K562 (cell line): Measurements from ENCODE around the gene ERICH6. TPM values are rescaled to one million over a fixed set of nuclear protein-coding genes. Genes with fewer than 3 reads are reported as not detected.
A peak's percentile ranks its signal among the peaks of the same experiment; 100 is the strongest.

Experiments used
- ARNT ChIP-seq, 2 experiments: fragments of 450-650 bp; IDR thresholded peaks; 2 replicates each; pipeline ENCODE4 v1.6.1; 2016; ENCODE audit warnings: mild to moderate bottlenecking in 1 of 2
- BRCA1 ChIP-seq, 2 experiments: fragments of 450-650 bp in 1 of 2; sonication (generic) in 1 of 2; formaldehyde crosslinking in 1 of 2; IDR thresholded peaks; 2 replicates each; pipeline versions ENCODE4 v1.5.0 to v1.6.1; 2017 to 2020; ENCODE audit warnings: mild to moderate bottlenecking in 1 of 2, missing genetic modification reagents in 1 of 2
- BRD4 ChIP-seq: fragments of 200-600 bp; sonication (generic); IDR thresholded peaks from 2 replicates; pipeline ENCODE4 v1.6.1; 2017; ENCODE audit warnings: inconsistent platforms
- CBFA2T3 ChIP-seq: fragments of 450-650 bp; IDR thresholded peaks from 2 replicates; pipeline ENCODE4 v1.6.1; 2017
- CBX1 ChIP-seq: sonication (generic); IDR thresholded peaks from 2 replicates; pipeline ENCODE4 v1.6.1; 2016; ENCODE audit warnings: antibody characterized with exemption, low read depth, mild to moderate bottlenecking
- CHD1 ChIP-seq: fragments of 200-600 bp; sonication (generic); IDR thresholded peaks from one replicate; pipeline ENCODE4 v1.6.1; 2012; ENCODE audit warnings: mild to moderate bottlenecking, moderate library complexity, low read length, inconsistent platforms
- CHD2 ChIP-seq: IDR thresholded peaks from 2 replicates; pipeline ENCODE4 v1.6.1; 2011; ENCODE audit warnings: low read depth, low read length
- ETV1 ChIP-seq: fragments of 450-650 bp; conservative IDR thresholded peaks from 2 replicates; pipeline ENCODE4 v1.6.1; 2016; ENCODE audit warnings: missing genetic modification characterization, control low read depth, low read depth, missing compliant biosample characterization
- ETV5 ChIP-seq: sonication (generic); formaldehyde crosslinking; IDR thresholded peaks from 2 replicates; pipeline ENCODE4 v1.4.0; 2020; ENCODE audit warnings: low read depth, mild to moderate bottlenecking, missing genetic modification reagents
- KAT7 ChIP-seq: sonication (generic); formaldehyde crosslinking; IDR thresholded peaks from 2 replicates; pipeline ENCODE4 v1.8.0; 2022; ENCODE audit warnings: missing genetic modification reagents, mild to moderate bottlenecking, borderline replicate concordance
- MEF2A ChIP-seq: IDR thresholded peaks from 2 replicates; pipeline ENCODE4 v1.6.1; 2011; ENCODE audit warnings: low read depth, mild to moderate bottlenecking, low read length, moderate library complexity; ENCODE audit not compliant: control insufficient read depth
- OTX1 ChIP-seq: fragments of 450-650 bp; formaldehyde crosslinking; IDR thresholded peaks from 2 replicates; pipeline ENCODE4 v1.4.0; 2022; ENCODE audit warnings: mild to moderate bottlenecking
- SOX6 ChIP-seq: fragments of 450-650 bp; IDR thresholded peaks from 2 replicates; pipeline ENCODE4 v1.6.1; 2014; ENCODE audit warnings: mild to moderate bottlenecking
- SPI1 ChIP-seq: IDR thresholded peaks from 2 replicates; pipeline ENCODE4 v1.6.1; 2011; ENCODE audit warnings: low read depth, low read length, control low read depth, borderline replicate concordance
- TAF15 ChIP-seq: fragments of 200-400 bp; formaldehyde crosslinking; IDR thresholded peaks from 2 replicates; pipeline ENCODE4 v1.6.1; 2017; ENCODE audit warnings: mild to moderate bottlenecking, low read depth, low read length, moderate library complexity
- YBX1 ChIP-seq: fragments of 450-650 bp; IDR thresholded peaks from 2 replicates; pipeline ENCODE4 v1.7.1; 2016; ENCODE audit warnings: mild to moderate bottlenecking
- ZNF384 ChIP-seq: IDR thresholded peaks from 2 replicates; pipeline ENCODE4 v1.6.1; 2012; ENCODE audit warnings: low read depth, low read length, improper control_type of control experiment
- polyA plus RNA-seq, 8 experiments: library from polyadenylated mRNA; depleted of rRNA in 4 of 8; stranded (reverse) in 5 of 8; unstranded in 3 of 8; fragments of >200 nt; fragmentation: Nextera tagmentation in 2 of 8; fragmentation: Illumina TruSeq in 1 of 8; extraction: Ambion mirVana in 2 of 8; extraction: Trizol in 1 of 8; gene quantifications; 2 replicates each; pipeline versions ENCODE4 v1.2.1 to v1.2.3, GENCODE V29; 2011 to 2014; ENCODE audit warnings: inconsistent platforms in 1 of 8, missing spikeins in 1 of 8
- total RNA-seq, 7 experiments: library from RNA; depleted of rRNA in 6 of 7; stranded (reverse); fragments of >200 nt in 6 of 7; fragmentation: Illumina TruSeq in 2 of 7; extraction: Trizol in 2 of 7; gene quantifications; 2 replicates each; pipeline versions ENCODE4 v1.2.1 to v1.2.3, GENCODE V29; 2011 to 2021; ENCODE audit warnings: low replicate concordance in 1 of 7
- TF ChIP-seq, protein P1 (sequence below): fragments of 450-650 bp; IDR thresholded peaks from 2 replicates; pipeline ENCODE4 v1.6.1; 2018; ENCODE audit not compliant: partially characterized antibody
- TF ChIP-seq, protein P2 (sequence below): fragments of 450-650 bp; formaldehyde crosslinking; IDR thresholded peaks from 2 replicates; pipeline ENCODE4 v1.4.0; 2020; ENCODE audit warnings: mild to moderate bottlenecking, moderate library complexity
- TF ChIP-seq, protein P3 (sequence below): fragments of 250-450 bp; sonication (Bioruptor Pico); IDR thresholded peaks from 2 replicates; pipeline ENCODE4 v1.5.0; 2021; ENCODE audit warnings: mild to moderate bottlenecking, borderline replicate concordance

Gene ERICH6
- total and polyA plus RNA-seq, 9 of the 15 experiments (the other 6 are each of a cell fraction or from before 2014, with no cell fraction given): not detected

GRCh38 chr3:150737874-150738679, 34.4 kb upstream of the ERICH6 start (continued):
- TF ChIP-seq, protein P1, sequence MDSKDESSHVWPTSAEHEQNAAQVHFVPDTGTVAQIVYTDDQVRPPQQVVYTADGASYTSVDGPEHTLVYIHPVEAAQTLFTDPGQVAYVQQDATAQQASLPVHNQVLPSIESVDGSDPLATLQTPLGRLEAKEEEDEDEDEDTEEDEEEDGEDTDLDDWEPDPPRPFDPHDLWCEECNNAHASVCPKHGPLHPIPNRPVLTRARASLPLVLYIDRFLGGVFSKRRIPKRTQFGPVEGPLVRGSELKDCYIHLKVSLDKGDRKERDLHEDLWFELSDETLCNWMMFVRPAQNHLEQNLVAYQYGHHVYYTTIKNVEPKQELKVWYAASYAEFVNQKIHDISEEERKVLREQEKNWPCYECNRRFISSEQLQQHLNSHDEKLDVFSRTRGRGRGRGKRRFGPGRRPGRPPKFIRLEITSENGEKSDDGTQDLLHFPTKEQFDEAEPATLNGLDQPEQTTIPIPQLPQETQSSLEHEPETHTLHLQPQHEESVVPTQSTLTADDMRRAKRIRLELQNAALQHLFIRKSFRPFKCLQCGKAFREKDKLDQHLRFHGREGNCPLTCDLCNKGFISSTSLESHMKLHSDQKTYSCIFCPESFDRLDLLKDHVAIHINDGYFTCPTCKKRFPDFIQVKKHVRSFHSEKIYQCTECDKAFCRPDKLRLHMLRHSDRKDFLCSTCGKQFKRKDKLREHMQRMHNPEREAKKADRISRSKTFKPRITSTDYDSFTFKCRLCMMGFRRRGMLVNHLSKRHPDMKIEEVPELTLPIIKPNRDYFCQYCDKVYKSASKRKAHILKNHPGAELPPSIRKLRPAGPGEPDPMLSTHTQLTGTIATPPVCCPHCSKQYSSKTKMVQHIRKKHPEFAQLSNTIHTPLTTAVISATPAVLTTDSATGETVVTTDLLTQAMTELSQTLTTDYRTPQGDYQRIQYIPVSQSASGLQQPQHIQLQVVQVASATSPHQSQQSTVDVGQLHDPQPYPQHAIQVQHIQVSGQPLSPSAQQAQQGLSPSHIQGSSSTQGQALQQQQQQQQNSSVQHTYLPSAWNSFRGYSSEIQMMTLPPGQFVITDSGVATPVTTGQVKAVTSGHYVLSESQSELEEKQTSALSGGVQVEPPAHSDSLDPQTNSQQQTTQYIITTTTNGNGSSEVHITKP: no peak
- TF ChIP-seq BRCA1 (IDR thresholded peaks at IDR 0.05) (no peak), BRCA1 (CRISPR knock-in tag; IDR thresholded peaks at IDR 0.05) (no peak), SOX6 (peak; percentile 82), BRD4 (no peak), ETV5 (CRISPR knock-in tag) (no peak), SPI1 (no peak), MEF2A (no peak), YBX1 (no peak), ZNF384 (no peak), TAF15 (no peak), KAT7 (CRISPR knock-in tag) (no peak), ETV1 (no peak), CBX1 (no peak), CHD1 (no peak), CBFA2T3 (peak; percentile 97), OTX1 (CRISPR knock-in tag) (no peak), ARNT (IDR thresholded peaks at IDR 0.05) (no peak), CHD2 (no peak)
- TF ChIP-seq, protein P2, sequence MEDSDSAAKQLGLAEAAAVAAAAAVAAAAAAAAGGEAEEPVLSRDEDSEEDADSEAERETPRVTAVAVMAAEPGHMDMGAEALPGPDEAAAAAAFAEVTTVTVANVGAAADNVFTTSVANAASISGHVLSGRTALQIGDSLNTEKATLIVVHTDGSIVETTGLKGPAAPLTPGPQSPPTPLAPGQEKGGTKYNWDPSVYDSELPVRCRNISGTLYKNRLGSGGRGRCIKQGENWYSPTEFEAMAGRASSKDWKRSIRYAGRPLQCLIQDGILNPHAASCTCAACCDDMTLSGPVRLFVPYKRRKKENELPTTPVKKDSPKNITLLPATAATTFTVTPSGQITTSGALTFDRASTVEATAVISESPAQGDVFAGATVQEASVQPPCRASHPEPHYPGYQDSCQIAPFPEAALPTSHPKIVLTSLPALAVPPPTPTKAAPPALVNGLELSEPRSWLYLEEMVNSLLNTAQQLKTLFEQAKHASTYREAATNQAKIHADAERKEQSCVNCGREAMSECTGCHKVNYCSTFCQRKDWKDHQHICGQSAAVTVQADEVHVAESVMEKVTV (CRISPR knock-in tag): no peak
- TF ChIP-seq, protein P3, sequence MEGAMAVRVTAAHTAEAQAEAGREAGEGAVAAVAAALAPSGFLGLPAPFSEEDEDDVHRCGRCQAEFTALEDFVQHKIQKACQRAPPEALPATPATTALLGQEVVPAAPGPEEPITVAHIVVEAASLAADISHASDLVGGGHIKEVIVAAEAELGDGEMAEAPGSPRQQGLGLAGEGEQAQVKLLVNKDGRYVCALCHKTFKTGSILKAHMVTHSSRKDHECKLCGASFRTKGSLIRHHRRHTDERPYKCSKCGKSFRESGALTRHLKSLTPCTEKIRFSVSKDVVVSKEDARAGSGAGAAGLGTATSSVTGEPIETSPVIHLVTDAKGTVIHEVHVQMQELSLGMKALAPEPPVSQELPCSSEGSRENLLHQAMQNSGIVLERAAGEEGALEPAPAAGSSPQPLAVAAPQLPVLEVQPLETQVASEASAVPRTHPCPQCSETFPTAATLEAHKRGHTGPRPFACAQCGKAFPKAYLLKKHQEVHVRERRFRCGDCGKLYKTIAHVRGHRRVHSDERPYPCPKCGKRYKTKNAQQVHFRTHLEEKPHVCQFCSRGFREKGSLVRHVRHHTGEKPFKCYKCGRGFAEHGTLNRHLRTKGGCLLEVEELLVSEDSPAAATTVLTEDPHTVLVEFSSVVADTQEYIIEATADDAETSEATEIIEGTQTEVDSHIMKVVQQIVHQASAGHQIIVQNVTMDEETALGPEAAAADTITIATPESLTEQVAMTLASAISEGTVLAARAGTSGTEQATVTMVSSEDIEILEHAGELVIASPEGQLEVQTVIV (CRISPR knock-in tag): no peak
